ENCODE data around the gene DUSP1.
"Not testable (repeated sequence)": the region's sequence is repeated elsewhere in the genome, so short reads cannot be mapped to it uniquely, and the experiment has no call there.

The DUSP1 gene, protein sequence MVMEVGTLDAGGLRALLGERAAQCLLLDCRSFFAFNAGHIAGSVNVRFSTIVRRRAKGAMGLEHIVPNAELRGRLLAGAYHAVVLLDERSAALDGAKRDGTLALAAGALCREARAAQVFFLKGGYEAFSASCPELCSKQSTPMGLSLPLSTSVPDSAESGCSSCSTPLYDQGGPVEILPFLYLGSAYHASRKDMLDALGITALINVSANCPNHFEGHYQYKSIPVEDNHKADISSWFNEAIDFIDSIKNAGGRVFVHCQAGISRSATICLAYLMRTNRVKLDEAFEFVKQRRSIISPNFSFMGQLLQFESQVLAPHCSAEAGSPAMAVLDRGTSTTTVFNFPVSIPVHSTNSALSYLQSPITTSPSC

DNA sequence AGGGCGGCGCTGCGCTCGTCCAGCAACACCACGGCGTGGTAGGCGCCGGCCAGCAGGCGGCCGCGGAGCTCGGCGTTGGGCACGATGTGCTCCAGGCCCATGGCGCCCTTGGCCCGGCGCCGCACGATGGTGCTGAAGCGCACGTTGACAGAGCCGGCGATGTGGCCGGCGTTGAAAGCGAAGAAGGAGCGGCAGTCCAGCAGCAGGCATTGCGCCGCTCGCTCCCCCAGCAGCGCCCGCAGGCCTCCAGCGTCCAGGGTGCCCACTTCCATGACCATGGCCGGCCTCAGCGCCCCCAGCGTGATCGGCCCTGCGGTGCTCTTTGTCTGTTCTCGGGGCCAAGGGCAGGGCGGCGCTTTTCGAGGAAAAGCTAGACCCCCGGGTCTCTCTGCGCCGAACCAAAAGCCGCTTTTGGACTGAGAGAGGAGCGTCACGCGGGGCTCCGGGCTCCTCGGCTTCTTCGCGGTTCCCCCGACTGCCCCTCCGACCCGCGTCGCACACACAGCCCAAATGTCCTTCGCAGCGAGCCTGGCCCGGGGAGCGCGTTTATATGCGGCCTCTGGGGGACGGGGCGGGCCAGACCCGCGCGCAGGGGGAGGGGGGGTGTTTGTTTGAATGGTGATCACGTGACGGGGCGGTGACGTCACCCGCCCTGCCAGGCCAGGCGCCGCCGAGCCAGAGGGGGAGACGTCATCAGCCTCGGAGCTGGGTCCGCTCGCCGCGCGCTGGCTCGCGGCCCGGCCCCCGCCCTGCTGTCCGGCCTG, at the start of gene DUSP1:
TSS of gene DUSP1 (minus strand) at position 521 of the 764 bp plus-strand sequence. CDS start at position 278, 243 bp downstream.
- FAIRE-seq = no peak
- DNase-seq (ENCODE audit: low spot score) = peak; percentile 95

DNA sequence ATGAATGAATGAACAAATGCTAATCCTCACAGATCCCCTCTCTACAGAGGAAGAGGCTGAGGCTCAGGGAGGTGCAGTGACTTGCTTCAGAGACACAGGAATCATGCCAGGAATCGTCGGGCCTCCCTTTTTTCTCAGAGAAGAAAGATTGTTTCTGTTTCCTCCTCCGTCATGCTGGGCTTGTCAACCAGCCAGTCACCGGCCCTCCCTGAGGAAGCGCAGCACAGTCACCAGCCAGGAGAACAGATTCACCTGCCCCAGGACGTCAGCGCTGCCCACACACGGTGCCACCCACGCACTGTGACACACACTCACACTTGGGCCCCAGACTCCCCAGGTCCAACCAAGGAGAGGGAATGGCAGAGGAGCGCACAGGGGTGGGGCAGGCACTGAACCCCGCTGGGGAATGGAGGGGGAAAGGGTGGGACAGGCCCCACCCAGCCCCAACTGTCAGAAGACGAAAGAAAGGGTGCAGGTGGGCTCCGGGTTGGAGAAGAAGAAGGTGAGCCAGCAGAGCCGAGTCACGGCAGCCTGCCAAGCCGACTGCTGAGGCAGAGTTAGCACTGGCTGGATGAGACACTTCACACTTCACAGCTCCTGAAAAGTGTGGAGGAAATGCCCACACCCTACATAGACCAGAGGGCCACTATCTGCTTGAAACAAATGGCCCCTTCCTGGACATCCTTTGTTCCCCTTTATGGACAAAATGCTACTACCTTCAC, 49.2 kb upstream of the DUSP1 start:
- FAIRE-seq (peak; percentile 74), DNase-seq (ENCODE audit: low spot score) (peak; percentile 85)

DNA sequence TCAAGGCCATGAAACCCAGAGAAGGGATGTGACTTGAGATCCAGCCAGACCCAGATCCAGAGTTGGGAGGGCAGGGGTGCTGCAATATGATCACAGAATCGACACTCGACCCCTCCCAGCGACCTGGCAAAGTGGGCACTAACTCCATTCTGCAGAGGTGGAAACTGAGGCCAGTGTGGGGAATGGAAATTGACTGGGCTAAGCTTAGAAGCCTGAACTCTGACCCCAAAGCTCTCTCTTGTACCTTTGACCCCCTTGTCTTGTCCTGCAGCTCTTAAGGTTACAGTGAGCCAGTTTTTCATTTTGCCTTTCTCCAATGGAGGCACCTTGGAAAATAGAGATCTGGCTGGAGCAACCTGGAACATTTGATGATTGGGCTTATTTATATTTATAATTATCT, 48.6 kb upstream of the DUSP1 start:
- DNase-seq (ENCODE audit: low spot score) = no peak
- no peak for FAIRE-seq

DNA sequence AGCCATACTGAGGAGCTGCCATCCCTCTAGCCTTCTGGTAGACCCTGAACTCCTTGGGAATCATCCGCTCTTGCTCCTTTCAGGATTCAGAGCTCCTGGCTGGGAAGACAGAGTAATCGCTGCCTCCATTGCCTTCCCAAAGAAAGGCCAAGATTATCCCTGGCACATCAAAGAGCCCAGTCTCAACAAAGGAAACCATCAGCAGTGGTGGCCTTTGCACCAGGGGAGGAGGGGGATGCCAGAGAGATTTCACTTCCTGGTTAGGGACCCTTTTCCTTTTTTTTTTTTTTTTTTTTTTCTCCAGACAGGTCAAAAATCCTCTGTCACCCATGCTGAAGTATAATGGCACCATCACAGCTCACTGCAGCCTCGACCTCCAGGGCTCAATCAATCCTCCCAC, 47.1 kb upstream of the DUSP1 start:
- DNase-seq (ENCODE audit: low spot score) = no peak
- FAIRE-seq = no peak

DNA sequence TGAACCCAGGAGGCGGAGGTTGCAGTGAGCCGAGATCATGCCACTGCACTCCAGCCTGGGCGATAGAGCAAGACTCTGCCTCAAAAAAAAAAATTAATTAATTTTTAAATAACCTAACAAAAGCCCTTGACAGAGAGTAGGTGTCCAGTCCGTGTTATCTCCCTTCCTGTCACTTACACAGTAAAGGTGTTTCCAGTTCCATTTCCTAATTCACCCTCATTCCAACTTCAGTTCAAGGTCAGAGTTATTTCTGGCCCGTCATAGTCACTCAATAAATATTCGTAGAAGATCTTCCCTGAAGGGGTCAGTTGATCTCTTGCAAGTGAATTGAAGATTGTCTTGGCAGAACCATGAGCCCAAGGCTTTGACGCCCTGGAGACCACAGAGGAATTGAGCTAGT, 46.7 kb upstream of the DUSP1 start:
- no peak for DNase-seq (ENCODE audit: low spot score)
- FAIRE-seq = no peak

DNA sequence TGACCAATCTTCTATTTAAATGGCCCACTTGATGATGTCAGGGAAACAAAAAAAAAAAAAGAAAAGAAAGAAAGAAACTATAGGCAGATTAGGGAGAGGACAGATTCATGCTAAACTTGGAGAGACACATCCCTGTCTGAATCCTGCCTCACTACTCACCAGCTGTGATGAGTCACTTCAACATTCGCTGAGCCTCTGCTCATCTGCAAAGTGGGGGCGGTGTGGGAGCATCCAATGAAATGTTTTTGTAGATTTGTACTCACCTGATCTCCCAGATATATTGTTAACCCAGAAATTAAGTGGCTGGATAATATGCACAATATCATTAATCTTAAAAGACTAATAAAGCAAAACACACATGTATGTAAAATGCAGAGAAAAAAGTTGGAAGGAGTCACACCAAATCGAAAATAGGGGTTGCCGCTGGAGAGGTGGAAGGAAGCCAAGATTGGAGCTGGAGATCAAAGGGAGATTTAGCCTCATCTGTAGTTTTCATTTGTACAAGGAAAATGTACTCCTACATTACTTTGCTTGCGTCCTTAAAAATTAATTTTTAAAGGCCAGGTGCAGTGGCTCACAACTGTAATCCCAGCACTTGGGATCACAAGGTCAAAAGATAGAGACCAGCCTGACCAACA, 46.0 kb upstream of the DUSP1 start:
- FAIRE-seq (peak; percentile 86), DNase-seq (ENCODE audit: low spot score) (peak; percentile 64)

DNA sequence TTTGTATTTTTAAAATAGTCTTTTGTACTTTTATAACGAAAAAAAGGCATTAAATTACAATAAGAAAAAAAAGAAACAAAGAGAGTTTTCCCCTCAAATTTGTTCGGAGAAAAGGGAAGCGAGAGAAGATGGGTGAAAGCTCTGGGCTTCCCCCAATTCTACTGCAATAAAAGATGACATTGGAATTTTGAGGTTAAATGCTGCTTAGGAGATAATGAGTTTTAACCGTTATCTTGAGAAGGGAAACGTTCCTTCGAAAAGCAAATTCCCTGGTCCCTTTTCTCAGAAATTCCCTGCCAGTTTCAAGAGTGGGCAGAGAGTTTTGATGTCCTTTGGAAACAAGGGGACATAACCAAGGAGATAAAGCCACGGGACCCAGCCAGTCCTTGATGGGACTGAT, 44.6 kb upstream of the DUSP1 start:
- no peak for DNase-seq (ENCODE audit: low spot score)

DNA sequence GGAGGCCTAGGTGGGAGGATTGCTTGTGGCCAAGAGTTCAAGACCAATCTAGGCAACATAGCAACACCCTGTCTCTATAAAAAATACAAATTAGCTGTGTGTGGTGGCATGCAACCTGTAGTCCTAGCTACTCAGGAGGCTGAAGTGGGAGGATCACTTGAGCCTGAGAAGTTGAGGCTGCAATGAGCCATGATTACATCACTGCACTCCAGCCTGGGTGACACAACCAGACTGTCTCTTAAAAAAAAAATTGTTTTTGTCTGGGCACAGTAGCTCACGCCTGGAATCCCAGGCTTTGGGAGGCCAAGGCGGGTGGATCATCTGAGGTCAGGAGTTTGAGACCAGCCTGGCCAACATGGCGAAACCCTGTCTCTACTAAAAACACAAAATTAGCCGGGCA, 40.0 kb upstream of the DUSP1 start:
- not testable (repeated sequence) for FAIRE-seq; DNase-seq (ENCODE audit: low spot score)

More for the DNA sequence above, 44.6 kb upstream of the DUSP1 start:
- FAIRE-seq = no peak

DNA sequence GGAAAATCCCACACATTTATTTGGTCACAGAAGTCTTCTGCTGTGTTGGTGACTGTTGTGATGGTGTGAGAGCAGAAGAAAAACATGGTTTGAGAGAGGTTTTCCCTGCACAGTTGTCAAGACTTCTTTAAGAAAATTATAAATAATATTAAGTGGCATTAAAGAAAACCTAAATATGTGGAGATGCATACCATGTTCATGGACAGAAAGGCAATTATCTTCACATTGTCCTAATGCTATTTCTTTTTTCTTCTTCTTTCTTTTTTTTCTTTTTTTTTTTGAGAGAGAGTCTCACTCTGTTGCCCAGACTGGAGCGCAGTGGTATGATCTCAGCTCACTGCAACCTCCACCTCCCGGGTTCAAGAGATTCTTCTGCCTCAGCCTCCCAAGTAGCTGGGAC, 38.8 kb upstream of the DUSP1 start:
- FAIRE-seq = no peak

DNA sequence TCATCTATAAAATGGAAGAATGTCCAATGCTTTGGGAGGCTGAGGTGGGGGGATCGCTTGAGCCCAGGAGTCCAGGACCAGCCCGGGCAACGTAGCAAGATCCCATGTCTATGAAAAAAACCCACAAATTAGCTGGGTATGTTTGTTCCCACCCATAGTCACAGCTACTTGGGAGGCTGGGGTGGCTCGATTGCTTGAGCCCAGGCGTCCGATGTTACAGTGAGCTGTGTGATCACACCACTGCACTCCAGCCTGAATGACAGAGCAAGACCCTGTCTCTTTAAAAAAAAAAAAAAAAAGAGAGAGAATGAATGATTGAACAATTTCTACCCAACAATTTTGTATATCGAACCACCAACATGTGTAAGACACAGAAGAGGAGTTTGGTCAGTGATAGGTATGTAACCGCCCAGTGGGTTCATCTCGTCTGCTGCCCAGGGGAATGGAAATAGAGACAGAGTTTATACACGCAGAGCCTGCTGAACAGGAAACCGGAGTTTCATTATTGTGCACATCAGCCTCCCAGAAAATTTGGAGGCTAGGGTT, 36.8 kb upstream of the DUSP1 start:
- DNase-seq (ENCODE audit: low spot score) (no peak), FAIRE-seq (no peak)

More for the DNA sequence above, 38.8 kb upstream of the DUSP1 start:
- no peak for DNase-seq (ENCODE audit: low spot score)

DNA sequence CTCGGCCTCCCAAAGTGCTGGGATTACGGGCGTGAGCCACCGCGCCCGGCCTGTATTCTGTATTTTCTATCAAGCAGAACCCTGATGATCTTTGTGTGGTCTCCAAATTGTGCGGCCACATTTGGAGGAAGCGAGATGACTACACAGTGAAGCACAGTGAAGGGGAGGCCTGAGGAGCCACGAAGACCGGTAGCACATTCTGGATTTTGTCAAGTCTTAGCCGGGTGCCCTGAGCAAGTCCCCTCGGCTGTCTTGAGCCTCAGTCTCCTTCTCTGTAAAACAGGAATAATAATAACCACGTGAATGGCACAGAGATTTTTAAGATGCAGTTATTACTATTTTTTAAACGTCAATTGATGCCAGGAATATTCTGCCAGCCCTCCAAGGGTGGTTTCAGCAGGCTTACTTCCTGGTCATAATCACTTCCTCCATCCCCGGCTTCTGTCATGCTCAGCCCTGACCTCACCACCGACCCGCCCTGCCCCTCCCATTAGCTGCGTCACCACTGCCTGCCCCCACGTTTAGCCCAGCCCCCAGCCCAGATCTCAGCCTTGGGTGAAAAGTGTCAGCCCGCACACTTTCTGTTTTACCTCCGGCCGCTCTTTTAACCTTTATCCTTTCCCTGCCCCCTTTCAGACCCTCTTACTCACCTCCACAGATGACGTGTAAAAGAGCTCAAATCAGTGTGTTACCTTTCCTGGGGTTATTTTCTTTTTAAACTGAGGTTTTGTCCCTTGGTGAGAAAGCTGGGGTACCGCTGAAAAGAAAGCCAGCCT, 36.1 kb upstream of the DUSP1 start:
- FAIRE-seq = no peak
- DNase-seq (ENCODE audit: low spot score) = peak; percentile 73

DNA sequence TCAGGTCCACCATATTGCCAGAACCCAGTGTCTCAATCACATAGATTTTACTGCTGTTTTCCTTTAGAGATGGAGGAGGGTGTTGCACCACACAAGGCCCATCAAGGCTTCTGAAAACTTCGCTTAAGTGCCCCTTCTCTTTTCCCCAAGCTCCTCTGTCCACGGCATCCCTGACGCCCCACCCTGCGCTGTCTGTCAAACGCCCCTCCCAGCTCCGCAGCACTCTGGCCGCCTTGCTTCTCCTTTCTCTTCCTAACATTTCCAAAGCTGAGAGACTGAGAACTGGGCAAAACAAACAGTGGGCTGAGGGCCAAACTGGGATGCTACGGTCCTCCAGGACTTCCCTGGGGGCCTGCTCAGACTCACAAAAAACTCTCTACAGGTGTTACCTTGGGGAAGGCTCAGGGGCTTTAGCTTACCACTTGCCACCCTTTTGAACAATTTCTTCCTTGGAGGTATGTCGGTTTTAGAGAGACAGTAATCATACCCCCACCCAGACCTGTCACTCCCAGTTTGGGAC, 34.8 kb upstream of the DUSP1 start:
- FAIRE-seq = no peak

DNA sequence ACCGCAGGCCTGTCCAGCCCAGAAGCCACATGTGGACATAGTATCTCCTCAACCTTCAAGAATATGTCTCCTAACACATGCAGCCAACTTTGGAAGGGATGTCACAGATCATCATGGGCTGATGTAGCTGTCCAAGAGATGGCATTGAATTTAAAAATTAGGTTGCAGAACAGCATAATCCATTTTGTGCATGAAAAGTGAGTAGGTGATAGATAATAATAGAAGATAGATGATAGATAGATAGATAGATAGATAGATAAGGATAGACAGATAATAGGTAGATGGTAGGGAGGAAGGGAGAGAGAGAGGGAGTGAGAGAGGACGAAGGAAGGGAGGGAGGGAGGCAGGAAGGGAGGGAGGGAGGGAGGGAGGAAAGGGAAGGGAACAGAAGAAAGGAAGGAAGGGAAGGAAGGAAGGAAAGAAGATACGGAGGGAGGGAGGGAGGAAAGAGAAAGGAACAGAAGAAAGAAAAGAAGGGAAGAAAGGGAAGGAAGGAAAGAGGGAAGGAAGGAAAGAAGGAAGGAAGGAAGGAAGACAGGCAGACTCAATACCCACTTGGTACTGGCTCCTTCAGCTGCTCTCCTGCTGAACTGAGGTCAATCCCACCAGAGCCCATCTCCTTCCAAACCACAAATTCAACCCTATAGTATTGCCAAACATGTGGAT, 34.2 kb upstream of the DUSP1 start:
- FAIRE-seq (no peak), DNase-seq (ENCODE audit: low spot score) (no peak)

More for the DNA sequence above, 34.8 kb upstream of the DUSP1 start:
- DNase-seq (ENCODE audit: low spot score) = no peak

DNA sequence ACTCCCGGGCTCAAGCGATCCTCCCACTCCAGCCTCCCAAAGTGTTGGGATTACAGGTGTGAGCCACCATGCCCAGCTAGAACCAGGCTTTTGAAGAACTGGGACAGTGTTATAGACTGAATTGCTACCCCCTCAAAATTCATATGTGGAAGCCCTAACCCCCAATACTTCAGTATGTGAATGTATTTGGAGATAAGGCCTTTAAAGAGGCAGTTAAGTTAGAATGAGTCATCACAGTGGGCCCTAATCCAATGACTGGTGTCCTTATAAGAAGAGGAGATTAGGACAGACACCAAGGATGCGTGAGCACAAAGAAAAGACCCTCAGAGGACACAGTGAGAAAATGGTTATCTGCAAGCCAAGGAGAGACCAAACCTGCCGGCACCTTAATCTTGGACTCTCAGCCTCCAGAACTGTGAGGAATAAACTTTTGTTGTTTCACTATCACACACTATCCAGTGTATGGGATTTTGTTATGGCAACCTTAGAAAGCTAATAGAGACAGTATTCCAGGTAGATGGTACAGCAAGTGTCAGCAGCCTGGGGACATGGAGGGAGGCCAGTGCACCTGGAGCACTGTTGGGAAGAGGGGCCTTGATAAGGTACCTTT, 31.7 kb upstream of the DUSP1 start:
- peak; percentile 26 for DNase-seq (ENCODE audit: low spot score)
- FAIRE-seq = no peak

DNA sequence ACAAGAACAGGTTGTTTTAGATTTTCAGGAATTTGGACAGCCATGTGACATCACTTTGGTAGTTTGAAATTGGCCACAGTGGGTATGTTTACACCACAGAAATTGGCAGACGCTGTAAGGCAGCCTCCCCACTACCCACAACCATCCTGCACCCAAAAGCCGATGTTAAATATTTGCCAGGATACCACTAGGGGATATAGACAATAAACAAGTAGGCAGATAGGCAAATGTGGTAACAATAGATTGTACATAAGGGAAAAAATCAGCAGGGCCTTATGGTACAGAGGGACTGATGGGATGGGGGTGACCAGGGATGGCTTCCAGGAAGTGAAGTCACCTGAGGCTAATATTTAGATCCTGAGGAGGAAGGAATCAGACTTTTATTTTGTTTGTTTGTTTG, 31.1 kb upstream of the DUSP1 start:
- DNase-seq (ENCODE audit: low spot score) (no peak), FAIRE-seq (no peak)

DNA sequence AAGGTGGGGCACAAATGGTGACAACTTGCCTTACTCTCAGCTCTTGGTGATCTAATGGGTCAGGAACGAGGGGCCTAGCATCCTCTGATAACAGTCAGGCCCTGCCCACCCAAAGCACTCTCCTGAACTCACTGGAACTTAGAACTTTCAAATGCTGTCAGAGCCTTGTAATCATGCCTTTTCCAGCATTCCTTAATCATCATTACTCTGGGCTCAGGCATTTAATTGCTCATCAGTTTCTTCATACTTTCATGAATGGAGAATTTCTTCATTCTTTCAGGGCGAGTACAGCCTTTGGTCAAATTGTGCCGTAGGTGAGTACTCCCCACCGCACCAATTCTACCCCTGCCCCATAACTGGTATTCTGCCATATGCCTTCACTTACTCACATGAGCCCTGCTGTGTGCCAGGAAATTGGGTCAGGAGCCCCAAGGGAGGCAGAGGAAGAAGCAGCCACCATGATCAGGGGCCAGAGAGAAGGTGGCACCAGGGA, 30.2 kb upstream of the DUSP1 start:
- DNase-seq (ENCODE audit: low spot score) = peak; percentile 96
- peak; percentile 15 for FAIRE-seq

DNA sequence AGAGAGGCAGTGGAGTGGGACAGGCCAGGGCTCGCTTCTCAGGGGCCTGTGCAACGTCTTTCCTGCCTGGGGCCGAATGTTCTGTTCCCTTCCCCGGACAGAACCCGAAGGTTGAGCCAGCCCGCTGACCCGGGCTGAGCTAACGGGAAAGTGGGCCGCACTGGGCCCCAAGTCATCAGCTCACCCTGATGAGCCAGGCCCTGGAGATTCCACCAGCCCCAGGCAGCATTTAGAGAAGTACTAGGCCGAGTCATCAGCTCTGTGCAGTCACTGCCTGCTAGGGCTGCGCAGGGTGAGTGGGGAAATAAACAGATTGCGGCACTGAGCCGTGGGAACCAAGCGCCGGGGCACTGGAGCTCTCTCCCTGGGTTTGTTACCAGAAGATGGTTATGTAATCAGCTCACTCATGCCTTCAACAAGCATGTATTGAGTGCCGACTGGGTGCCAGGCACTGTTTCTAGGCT, 29.1 kb upstream of the DUSP1 start:
- FAIRE-seq (no peak), DNase-seq (ENCODE audit: low spot score) (peak; percentile 64)

DNA sequence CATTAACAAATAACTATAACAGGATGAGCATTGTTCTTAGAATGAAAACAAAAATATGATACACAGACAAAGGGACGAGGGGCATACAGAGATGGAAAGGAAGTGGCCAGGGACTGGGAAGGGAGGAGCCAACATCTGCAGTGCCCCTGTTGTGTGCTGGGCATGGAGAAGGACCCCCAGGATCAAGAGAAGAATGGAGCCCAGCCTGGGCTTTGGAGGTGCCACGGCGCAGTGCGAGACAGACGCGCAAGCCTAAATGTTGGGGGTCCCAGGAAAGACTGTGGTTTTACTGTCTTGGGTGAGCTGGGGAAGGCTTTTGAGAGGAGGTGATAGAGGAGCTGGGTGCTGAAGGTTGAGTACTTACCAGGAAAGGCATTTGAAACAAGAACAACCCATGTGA, 28.4 kb upstream of the DUSP1 start:
- DNase-seq (ENCODE audit: low spot score) = no peak
- no peak for FAIRE-seq
